ENCODE results near the gene ARHGAP29. TPM values are rescaled to one million over a fixed set of nuclear protein-coding genes. Genes with fewer than 3 reads are reported as not detected.
A peak's percentile ranks its signal among the peaks of the same experiment; 100 is the strongest.

Gene ARHGAP29
- total RNA-seq, 1 donor from 2014 or later: 35.1 TPM

DNA sequence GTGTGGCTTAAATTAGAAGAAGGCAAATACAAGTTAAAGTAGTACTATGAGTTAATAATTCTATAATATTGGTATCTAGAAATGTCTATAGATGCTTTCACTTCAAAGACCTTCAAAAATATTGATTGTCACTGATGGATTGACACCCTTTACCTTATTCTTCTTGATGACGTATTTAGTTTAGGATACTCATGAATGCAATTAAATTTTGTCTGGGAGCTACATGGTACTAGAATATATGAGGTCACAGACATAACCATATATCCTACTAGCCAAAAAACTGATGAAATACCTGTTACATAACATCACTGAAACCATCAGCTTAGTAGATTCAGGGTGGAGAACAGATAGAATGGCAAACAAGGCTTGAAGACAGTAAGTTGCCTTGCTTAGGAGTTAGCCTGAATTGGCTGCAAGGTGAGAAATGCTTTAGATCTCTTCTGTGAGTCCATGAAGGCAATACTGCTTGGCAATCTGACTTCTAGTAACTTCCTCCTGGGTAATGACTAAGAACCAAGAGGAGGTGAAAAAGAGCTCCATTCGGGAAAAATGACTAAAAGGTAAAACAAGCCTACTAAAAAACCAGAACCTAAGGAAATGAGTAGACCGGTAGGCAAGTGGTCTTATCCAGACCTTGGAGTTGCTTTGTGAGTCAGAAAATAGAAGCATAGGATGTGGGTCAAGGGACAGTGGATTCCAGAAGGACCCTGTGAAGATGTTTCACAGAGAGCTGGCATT lies 16.9 kb upstream of the ARHGAP29 start:
- no peaks in the 10 kb centered on the region for H3K36me3 ChIP-seq
- no peaks in the 10 kb centered on the region for H3K9me3 ChIP-seq
- no peaks in the 10 kb centered on the region for H3K27me3 ChIP-seq
- TF ChIP-seq, protein P1, sequence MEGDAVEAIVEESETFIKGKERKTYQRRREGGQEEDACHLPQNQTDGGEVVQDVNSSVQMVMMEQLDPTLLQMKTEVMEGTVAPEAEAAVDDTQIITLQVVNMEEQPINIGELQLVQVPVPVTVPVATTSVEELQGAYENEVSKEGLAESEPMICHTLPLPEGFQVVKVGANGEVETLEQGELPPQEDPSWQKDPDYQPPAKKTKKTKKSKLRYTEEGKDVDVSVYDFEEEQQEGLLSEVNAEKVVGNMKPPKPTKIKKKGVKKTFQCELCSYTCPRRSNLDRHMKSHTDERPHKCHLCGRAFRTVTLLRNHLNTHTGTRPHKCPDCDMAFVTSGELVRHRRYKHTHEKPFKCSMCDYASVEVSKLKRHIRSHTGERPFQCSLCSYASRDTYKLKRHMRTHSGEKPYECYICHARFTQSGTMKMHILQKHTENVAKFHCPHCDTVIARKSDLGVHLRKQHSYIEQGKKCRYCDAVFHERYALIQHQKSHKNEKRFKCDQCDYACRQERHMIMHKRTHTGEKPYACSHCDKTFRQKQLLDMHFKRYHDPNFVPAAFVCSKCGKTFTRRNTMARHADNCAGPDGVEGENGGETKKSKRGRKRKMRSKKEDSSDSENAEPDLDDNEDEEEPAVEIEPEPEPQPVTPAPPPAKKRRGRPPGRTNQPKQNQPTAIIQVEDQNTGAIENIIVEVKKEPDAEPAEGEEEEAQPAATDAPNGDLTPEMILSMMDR (IDR thresholded peaks at IDR 0.05): no peak
- no peak overlapping the region for H3K27ac ChIP-seq
- H3K4me1 ChIP-seq: peaks cover 0 to 11% of the 10 kb centered on the region in 2 donors
- DNase-seq (ENCODE audit: low spot score in 2 of 2): no peak
- intact Hi-C loops (cut with DNase I): no loop called here
- no peak overlapping the region for H3K4me3 ChIP-seq

DNA sequence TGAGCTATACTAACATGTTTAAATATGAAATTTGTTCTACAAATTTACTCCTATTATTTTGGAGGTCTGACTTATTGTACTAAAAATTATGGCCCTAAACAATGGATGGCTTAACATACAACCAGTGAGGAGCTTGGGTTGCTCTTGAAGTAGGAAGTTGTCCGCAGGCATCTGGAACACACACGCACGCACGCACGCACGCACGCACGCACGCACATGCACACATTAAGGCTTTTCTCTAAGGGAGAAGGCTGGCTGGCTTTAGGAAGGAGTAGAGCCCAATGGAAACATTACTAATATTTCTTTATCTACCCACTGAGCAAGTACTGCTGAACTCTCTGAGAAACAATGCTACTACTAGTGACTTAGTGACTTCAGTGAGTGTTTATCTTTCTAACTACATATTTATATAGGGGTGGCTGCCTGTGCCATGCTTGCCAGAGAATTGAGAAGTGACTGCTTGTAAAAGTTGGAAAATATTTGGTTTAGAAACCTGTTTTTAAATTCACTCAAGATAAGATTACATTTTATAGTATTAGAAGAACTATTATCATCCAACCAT lies 16.2 kb upstream of the ARHGAP29 start:
- Histone ChIP-seq H3K27ac (no peak overlapping the region), H3K9me3 (no peaks in the 10 kb centered on the region), H3K4me3 (no peak overlapping the region), H3K27me3 (no peaks in the 10 kb centered on the region), H3K36me3 (no peaks in the 10 kb centered on the region), H3K4me1 (peaks cover 0 to 7% of the 10 kb centered on the region in 2 donors)
- no peak for DNase-seq (ENCODE audit: low spot score in 2 of 2)
- intact Hi-C loops (cut with DNase I): no loop called here
- TF ChIP-seq, protein P1 (IDR thresholded peaks at IDR 0.05): no peak

DNA sequence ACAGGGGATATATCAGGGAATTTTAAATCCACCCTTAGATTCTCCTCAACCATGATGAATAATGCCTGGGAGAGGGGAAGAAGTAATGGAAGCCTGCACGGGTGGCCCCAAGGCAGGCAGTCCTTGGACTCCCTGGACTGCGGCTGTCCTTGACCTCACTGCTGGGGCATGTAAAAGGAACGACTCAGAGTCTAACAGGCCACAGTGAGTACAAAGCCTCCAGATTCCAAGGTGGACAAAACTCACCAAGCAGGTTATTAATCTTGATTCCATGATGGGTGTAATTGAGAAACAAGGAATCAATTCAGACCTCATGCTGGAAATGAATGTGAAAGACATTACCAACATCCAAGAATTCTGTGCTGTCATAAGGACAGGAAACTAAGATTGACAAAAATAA lies 13.0 kb upstream of the ARHGAP29 start:
- Histone ChIP-seq H3K27me3 (no peaks in the 10 kb centered on the region), H3K4me3 (no peak overlapping the region), H3K9me3 (no peaks in the 10 kb centered on the region), H3K36me3 (no peaks in the 10 kb centered on the region), H3K4me1 (no peaks in the 10 kb centered on the region), H3K27ac (no peak overlapping the region)
- no peak for DNase-seq (ENCODE audit: low spot score in 2 of 2)
- intact Hi-C loops (cut with DNase I): no loop called here
- TF ChIP-seq, protein P1 (IDR thresholded peaks at IDR 0.05): no peak

DNA sequence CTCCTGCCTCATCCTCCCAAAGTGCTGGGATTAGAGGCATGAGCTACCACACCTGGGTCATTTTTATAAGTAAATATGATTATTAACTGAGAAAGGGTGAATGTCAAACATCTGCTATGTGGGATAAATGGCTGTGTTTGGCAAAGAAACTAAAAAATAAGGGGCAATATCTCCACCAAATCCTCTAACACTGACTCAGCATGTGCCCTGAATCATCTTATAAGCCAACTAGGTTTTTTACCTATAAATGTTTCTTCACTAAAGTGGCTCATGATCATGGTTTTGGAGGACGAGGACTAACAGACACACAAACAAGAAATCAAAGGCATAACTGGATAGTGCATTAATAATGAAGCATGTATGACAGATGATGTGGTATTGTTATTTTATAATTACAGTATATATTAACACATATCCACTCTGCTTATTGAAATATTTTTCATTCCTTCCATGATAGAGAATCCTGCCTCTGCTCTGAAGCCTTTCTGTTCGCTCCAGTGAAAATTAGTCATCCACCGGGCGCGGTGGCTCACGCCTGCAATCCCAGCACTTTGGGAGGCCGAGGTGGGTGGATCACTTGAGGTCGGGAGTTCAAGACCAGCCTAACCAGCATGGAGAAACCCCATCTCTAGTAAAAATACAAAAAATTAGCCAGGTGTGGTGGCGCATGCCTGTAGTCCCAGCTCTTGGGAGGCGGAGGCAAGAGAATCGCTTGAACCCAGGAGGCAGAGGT lies 11.7 kb upstream of the ARHGAP29 start:
- intact Hi-C loops (cut with DNase I): loop anchor here (10.0 kb wide), 1 partner anchor 296 kb away; the partner anchor contains the start of gene F3
- TF ChIP-seq, protein P1 (IDR thresholded peaks at IDR 0.05): no peak
- Histone ChIP-seq H3K4me3 (no peak overlapping the region), H3K27me3 (no peaks in the 10 kb centered on the region), H3K4me1 (no peaks in the 10 kb centered on the region), H3K36me3 (no peaks in the 10 kb centered on the region), H3K27ac (no peak overlapping the region), H3K9me3 (no peaks in the 10 kb centered on the region)
- no peak for DNase-seq (ENCODE audit: low spot score in 2 of 2)

DNA sequence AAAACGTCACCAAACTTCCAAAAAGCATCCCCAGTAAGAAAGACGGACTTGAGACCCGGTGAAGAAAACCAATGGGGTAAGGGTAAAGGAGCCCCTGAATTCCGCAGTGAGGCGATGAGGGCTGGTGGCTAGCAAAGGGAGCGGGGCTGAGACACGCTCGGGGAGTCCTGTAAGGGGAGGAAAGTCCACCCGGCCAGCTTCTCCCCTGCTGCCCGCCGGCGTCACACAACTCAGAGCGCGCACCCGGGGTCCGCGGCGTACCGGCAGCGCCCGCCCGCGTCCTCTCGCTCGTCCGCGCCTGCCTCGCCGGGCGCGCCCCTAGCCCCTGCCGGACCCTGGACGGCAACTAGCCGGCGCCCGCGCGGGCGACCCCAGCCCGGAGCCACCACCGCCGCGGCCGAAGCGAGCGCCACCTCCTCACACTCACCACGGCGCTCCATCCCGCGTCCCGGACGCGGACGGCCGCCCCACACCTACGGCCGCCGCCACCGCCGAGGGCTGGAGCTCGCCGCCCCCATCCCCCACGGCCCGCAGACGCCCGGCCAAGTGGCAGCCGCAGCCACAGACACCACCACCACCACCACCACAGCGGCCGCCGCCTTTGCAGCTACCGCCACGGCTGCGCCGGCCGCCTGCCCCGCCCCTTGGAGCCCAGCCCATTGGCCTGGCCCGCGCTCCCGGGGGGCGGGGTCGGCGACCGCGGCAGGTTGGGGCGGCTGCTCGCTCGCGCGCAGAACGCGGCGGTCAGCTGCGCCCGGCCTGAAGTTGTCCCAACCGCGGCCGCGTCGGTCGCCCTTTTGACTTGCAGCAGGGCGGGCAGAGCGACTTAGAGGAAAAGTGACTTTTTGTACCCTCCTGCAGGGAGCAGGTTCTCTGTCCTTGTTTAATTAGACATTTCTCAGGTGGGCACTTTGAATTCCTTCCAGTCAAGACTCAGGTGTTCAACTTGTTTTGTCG lies 10.0 kb upstream of the ARHGAP29 start:
- TF ChIP-seq, protein P1 (IDR thresholded peaks at IDR 0.05): no peak
- Histone ChIP-seq H3K27me3 (no peaks in the 10 kb centered on the region), H3K4me3 (peak overlapping the region; percentile 77 to 80), H3K4me1 (no peaks in the 10 kb centered on the region), H3K36me3 (no peaks in the 10 kb centered on the region), H3K27ac (peak overlapping the region; percentile 74), H3K9me3 (peaks cover 0 to 5% of the 10 kb centered on the region in 2 donors)
- intact Hi-C loops (cut with DNase I): loop anchor here (1.0 to 10.0 kb wide), 2 partner anchors 10 to 297 kb away; partner anchors contain the start of genes ARHGAP29 and F3
- peak in 1 of 2 donors; percentile 83 for DNase-seq (ENCODE audit: low spot score in 2 of 2)

Measured in ascending aorta (tissue), 2 donors.